Measurements from ENCODE around the gene COL4A1.

Gene COL4A1

DNA sequence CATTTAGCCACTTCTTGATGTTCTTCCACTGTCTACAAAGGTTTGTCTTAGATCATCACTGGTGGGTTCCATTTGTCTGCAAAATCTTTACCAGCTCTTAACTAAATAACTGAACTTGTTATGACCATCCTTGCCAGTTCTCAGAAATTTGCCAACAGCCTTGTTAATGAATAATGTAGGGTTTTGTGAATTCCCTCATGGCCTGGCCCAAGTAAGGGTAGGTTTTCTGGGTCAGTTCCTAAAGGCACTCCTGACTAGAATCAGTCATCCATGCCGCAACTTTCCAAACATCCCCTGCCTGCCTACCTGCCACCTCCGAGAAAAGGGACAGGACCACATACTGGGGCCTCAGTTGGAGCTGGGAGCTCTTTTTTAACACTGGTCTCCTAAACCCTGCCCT is 4.0 kb downstream of the COL4A1 start:
- no peak for DNase-seq (ENCODE audit: low spot score)
- TF ChIP-seq, protein P1, sequence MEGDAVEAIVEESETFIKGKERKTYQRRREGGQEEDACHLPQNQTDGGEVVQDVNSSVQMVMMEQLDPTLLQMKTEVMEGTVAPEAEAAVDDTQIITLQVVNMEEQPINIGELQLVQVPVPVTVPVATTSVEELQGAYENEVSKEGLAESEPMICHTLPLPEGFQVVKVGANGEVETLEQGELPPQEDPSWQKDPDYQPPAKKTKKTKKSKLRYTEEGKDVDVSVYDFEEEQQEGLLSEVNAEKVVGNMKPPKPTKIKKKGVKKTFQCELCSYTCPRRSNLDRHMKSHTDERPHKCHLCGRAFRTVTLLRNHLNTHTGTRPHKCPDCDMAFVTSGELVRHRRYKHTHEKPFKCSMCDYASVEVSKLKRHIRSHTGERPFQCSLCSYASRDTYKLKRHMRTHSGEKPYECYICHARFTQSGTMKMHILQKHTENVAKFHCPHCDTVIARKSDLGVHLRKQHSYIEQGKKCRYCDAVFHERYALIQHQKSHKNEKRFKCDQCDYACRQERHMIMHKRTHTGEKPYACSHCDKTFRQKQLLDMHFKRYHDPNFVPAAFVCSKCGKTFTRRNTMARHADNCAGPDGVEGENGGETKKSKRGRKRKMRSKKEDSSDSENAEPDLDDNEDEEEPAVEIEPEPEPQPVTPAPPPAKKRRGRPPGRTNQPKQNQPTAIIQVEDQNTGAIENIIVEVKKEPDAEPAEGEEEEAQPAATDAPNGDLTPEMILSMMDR (IDR thresholded peaks at IDR 0.05; ENCODE audit: extremely low read depth, missing control alignments), result no peak

DNA sequence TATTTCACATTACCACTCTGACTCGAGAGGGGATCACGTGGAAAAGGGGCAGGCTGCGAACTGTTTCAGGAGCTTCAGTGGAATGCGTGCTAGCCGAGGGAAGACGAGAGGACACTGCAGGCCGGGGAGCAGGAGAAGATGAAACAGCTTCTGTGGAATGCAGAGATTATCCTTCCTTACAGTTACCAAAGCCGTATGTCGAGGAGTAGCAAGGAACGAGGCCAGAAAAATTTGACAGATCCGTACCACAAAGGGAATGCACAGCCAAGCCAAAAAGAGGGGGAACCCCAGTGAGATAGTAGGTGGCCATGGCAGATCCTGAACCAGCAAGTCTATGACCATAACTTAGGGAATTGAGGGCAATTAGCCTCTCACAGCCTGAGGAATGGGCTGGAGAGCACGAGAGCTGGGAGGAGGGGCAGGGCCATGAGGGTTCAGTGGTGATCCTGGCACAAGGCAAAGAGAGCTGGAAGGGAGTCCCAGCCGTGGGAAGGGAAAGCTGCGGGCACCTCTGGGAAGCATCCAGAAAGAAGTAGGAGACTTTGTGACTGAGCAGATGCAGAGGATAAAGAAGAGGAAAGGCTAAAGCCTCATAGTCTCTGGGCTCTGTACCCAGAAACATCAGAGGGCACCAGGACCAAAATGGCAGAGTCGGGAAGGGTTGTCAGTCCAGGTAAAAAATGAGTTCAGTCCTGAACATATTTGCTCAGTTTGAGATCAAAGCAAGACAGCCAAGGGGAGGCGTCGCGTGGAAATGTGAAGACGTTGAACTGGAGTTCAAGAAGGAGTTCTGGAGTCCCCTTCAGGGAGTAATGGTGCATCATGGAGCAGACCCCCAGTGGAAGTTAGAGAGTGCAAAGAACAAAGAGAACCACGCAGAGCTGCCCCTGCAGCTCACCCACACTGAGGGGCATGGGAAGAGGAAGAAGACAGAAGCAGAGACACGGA is 5.1 kb downstream of the COL4A1 start:
- DNase-seq (ENCODE audit: low spot score), result peak; percentile 4
- TF ChIP-seq, protein P1 (IDR thresholded peaks at IDR 0.05; ENCODE audit: extremely low read depth, missing control alignments), result no peak

DNA sequence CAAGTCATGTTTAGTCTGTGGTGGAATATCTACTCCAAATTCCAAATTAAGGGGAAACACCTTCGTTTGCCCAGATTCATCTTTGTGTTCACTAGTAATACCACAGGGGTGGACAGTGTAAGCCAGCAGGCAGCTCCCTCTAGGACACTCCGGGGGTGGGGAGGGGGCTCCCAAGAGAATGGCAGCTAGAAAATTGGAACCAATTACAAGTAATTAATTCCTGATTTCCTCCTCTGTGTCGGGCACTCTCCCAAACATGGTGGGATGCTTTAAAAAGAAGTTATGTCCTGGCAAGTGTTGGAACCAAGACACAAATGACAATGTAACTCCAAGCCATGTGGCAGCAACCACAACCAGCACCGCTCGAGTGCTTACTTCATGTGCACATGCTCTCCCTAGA is 5.9 kb downstream of the COL4A1 start:
- TF ChIP-seq, protein P1 (IDR thresholded peaks at IDR 0.05; ENCODE audit: extremely low read depth, missing control alignments), result no peak
- DNase-seq (ENCODE audit: low spot score), result no peak

DNA sequence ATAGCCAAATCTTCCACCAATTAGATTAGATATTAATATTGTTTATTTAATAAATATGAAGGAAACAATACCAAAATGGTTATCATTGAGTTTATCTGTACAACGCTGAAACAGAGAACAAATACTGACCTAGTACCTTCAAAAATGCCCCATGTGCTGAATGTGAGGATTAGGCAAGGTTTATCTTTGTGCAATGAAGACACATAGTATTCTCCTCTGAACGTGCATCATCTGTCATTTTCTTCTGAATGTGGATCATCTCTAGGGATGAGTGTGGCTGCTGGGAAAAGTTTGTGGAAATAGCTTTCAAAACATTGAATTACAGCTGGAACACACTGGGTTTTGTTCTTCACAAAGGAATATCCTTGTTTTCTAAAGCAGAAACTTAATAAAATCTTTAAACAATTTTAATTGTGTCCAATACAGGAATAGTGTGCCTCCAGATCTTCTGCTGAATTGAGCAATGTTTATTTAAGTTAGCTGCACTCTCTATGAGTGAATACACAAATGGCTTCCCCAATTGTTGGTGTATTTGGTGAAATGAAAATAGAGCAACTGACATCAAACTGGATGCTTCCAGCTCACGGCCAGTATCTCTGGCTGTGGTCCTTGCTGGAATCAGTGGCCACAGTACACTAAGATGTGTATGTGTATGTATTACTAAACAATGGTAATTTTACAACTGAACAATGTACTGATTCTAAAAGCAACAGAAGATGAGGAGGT is 6.7 kb downstream of the COL4A1 start:
- TF ChIP-seq, protein P1 (IDR thresholded peaks at IDR 0.05; ENCODE audit: extremely low read depth, missing control alignments), result no peak
- no peak for DNase-seq (ENCODE audit: low spot score)

DNA sequence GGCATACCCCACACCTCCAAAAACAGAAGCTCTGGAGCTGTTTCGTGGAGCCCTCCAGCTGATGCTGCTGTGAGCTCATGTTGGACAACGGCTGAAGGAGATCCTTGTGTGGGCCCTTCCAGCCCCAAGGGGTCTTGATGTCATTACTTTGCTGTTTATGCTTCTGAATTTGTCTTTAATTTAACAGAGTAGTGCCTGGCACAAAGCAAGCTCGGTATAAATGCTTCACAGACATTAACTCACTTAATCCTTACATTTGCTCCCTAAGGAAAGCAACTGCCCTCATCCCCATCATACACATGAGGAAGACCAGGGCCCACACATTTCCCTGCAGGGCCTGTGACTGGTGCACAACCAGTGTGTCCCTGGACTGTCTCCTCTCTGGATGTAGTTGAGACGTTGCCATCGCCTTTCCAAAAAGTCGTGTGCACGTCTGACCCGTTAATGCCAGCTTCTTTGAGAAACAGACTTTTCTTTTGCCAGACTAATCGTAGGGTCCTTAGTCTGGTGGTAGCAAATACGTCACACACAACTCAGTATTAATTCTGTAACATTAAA is 7.6 kb downstream of the COL4A1 start:
- TF ChIP-seq, protein P1 (IDR thresholded peaks at IDR 0.05; ENCODE audit: extremely low read depth, missing control alignments), result no peak
- no peak for DNase-seq (ENCODE audit: low spot score)

DNA sequence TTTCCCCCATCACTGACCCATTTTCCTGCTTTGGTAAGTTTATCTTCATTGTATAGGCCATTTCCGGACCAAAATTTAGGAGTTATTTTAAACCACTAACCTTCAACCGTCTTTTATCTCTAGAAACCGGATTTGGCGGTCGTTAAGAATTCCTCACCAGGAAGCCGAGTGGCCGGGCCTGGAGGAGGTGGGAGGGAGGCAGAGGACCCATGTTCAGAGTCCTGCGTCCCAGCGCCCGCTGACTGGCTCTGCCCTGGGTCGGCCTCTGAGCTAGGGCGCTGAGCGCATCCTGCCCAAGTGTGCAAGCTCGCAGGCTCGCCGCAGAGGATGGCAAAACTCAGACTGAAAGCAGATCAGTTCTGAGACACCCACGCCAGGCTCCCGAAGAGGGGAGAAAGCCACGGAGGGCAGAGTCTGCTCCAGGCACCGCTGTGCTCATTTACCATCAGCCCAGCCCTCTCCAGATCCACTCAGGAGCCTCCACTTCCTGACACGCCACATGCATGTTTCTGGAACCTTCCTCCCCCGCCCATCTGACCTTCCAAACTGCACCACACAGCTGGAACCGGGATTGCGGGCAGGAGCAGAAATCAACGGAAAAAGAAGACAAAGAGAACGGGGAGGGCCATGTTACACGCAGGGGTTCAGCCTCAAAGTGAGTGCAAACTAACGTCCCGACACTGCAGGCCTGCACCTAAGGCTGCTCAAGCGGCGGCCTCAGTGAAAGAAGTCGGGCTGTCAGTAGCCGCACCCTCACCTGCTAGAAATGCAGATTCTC is 8.3 kb downstream of the COL4A1 start:
- DNase-seq (ENCODE audit: low spot score), result no peak
- TF ChIP-seq, protein P1 (IDR thresholded peaks at IDR 0.05; ENCODE audit: extremely low read depth, missing control alignments), result no peak
